NOMO-1 treated with dmso at 0.1 percent for 144 hours (cell line): ENCODE data around the gene MAPK8.

ENCODE experiments used
- DNase-seq: peaks from one replicate; lab custom pipeline; 2025; ENCODE audit not compliant: unreplicated experiment; lab: John Stamatoyannopoulos, UW

Gene MAPK8

GRCh38 chr10:48459270-48460150, 153.0 kb downstream of the MAPK8 start:
- no peak for DNase-seq

DNA sequence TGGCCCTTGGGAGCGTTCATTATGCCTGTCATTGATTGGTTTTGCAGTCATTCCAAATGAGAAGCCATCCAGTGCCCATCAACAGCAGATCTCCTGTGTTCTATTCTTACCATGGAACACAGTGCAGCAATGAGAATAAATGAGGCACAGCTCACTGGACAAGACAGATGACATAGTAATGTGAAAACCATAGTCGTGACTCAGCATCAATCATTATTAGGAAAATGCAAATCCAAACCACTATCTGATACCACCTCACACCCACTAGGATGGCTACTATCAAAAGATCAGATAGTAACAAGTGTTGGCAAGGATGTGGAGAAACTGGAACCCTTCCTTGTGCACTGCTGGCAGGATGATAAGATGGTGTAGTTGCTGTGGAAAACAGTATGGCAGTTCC, 153.7 kb downstream of the MAPK8 start:
- no peak for DNase-seq

- no peak for DNase-seq
These were observed 155.4 kb downstream of the MAPK8 start for GRCh38 chr10:48461623-48462481.

GRCh38 chr10:48462482-48463020, 156.1 kb downstream of the MAPK8 start:
- DNase-seq: no peak

DNA sequence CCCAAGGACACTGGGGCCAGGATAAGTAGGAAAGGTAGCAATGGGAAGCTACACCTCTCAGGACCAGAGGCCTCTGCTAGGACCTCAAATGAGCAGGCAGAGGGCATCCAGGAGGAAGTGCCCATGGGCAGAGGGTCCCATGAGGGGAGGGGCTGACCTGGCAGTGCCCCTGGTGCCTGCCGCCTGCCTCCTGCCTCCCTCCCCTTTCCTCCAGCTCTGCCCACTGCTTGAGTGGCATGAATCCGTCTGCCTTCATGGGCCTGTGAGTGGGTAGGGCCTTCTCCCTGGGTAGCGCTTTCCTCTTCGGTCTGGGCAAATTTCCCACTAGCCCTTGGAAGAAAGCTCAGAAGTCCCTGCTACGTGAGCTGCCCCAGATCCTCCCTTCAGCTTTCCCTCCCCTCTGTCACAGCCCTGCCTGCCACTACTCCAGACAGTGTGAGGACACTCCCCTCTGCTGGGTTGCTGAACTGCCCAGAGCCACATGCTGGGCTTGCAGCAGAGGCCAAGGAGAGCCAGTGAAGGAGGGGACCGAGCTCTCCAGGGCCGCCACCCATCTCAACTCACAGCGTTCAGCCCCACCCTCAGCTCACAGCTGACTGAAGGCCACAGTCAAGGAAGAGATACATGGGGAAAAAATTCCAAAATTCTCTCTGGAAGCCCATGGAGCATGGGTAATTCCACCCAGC, 157.0 kb downstream of the MAPK8 start:
- no peak for DNase-seq

DNA sequence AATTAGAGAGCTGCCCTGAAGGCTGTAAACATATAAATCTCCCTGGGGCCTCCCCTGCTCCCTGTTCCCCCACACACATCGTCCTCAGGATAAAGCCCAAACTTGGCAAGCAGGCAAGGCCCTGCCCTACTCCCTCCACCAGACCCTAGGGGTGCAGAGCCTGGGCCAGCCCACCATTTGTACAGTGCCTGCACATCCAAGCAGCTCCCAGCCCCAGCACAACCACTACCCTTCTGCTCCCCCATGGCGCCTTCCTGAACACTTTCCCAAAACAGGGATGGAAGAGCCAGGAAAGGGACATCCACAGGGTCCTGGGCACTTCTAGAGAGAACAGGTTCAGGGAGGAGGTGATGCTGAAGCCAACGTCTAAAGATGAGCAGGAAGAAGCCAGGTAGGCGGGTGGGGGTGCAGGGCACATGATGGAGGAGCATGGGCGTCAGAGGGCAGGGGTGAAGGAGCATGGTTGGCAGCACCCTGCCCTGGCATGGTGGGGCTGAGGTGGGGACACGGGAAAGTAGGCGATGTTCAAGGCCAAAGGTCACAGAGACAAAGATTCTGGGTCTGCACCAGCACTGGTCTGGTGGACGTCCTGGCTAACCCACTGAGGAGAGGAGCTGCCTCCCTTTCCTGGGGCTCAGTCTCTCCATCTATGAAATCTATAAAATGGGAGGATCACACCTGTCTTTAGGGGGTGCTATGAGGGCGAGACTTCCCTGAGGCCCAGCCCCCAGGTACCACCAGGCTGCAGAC, 157.8 kb downstream of the MAPK8 start:
- DNase-seq: no peak

DNA sequence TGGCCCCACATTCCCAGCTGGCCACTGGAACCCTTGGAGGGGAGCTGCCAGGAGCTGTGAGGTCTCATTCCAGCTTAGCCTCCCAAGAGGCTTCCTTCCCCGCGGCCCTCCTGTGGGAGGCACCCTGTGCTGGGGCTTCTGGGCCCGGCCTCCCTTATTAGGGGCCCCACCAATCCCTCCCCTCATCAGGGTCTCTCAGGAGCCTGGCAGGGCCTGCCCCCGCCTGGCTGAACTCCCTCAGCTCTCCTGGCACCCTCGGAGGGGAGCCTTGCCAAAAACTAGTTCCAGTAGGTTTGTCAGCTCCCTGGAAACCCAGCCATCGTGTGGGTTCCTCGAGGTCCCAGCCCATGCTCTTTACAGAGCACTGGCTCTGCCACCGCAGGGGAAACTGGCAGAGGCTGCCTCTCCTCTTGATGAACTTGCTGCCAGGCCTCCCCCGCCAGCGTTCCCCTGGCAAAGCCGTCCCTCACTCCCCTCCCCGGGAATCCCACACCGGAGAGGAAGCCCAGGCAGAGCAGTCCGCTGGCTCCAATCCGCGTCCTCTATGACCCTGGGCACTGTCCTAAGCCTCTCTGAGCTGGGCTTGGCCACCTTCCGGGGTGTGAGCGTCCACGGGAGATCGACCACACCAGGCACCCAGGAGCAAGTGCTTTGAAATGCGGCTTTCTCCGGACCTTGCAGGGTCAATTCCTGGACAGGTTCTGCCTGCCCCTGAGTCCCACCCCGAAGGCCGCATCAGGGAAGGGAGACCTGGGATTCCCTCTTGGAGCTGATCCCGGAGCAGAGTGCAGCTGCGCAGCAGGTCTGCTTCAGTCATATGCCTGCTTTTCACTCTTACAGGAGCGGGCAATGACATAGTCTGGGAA, 158.6 kb downstream of the MAPK8 start:
- no peak for DNase-seq

GRCh38 chr10:48465860-48466521, 159.5 kb downstream of the MAPK8 start:
- no peak for DNase-seq

DNA sequence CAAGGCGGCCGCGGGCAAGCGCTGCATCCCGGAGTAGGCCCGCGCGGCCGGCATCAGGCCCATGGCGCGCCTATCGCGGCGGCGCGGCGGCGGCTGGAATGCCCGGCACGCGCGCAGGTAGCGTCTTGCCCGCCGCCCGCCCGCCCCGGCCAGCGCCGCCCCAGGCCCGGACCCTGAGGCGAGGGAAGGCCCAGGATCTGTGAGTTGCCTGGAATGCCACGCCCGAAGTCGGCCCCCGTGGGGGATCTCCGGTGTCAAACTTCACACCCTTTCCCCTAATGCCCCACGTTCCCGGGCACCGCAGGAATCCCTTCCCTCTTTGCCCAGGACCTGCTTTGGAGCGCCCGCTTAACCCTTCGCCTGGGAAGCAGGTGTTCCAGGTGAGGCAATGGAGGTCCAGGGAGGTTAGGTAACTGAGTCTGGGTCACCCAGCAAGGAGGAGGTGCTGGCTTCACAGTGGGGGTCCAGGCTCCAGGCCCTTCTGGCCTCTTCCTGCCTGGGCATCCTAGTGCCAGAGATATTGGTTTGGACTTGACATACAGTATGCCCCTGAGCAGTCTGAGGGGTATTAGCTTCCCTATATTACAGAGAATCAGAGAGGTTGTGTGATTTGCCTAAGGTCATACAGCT, 160.2 kb downstream of the MAPK8 start:
- no peak for DNase-seq

DNA sequence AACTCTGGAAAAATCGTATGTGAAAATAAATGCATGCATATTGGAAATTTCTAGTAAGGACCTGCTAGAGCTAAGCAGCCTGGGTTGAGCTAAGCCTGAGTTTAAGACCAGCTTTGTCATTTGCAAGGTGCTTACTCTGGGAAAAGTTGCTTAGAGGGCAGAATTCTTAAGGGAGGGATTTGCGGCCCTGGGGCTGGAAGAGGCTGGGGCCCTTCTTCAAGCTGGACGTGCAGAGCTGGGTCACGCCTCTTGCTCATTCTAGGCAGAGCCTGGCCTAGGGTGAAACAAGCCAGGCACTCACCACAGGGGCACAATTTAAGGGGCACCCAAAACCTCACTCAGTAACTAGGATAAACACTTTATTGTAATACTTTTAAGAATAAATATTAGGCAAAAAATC, 161.2 kb downstream of the MAPK8 start:
- DNase-seq: no peak

- no peak for DNase-seq
These were observed 161.8 kb downstream of the MAPK8 start for GRCh38 chr10:48468130-48468790.

DNA sequence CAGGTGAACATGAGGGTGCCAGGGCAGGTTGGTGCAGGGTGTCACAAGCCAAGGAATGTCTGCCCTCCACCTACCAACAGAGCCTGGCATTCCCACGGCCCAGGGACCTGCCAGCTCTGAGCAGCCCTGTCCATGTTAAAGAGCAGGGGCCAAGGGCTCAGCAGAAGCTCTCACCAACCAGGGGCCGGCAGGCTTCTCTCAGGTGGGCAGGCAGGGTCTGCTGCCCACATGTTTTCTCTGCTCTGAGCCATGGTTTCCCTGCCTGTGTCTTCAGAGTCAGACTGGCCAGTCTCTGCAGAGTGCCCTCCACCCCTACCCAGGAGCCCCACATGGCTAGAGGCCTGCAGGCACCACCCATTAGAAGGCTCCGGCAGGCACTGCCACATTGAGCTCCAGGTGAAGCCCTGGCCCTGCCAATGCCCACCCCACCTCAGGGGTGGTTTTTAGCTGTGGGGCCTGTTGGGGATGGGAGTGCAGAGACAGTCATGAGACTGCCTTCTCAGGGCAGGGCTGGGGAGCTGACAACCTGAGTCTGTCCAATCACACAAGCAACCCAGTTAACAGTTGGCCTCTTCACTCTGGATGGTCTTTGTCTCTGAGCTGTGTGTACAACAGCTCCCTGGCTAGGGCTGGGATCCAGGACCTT, 162.5 kb downstream of the MAPK8 start:
- DNase-seq: no peak

DNA sequence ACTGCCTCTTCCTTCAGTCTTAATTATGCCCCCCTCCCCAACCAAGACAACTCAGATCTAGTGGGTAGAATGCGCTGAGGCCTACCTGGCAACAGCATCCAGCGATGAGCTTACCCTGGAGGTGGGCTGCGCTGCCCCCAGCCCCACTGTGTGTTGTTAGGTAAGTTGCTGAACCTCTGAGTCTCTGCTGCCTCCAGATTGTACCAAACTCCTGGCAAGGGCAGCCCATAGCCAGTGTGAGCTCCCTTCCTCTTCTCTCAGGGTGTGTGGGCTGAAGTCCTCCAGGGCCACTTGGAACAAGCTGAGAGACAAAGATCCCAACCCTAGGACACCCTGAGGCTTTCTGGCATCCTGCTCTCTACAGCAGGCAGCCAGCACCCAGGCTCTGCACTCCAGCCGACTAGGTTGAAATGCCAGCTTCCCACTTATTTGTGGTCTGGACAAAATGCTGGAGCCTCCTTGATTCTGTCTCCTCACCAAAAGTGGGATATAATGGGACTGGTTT, 163.1 kb downstream of the MAPK8 start:
- no peak for DNase-seq

GRCh38 chr10:48470115-48470892, 163.8 kb downstream of the MAPK8 start:
- DNase-seq: peak; percentile 74

DNA sequence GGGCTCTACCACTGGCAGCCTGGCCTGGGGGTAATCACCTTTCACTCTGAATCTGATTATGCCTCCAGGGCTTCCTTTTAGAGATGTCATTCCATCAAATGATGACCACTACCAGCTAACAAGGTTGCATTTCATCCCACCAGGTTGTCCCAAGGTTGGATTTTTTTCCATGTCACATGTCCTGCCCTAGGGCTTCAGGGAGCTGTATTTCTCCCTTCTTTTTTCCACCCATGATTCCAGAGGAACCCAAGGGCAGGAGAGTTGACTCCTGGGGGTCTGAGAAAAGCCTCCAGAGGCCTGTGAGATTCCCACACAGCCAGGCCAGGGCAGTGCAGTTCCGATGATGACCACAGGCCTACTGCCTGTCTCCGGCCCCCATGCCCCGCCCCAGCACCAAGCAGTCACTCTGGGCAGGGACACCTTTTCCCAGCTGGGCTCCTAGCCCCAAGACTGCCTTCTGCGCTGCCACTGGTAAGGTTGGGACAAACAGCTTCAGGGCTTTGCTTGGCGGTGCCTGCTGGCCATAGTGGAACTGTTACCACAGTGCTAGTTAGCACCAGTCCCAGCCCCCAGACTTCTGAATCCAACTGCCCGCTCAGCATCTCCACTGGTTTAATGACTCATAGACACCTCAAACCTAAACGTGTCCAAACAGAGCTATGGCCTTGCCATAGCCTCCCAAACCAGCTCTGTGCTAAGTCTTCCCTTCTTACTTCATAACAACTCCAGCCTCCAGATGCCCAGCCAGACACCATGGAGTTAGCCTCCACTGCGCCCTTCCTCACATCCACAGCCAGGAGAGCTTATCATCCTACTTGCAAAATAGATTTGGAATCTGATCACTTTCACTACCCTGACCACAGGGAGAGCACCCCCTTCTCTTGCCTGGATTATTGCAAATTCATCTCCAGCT, 164.7 kb downstream of the MAPK8 start:
- no peak for DNase-seq
